ENCODE results near the gene NRXN2.

Gene NRXN2

DNA sequence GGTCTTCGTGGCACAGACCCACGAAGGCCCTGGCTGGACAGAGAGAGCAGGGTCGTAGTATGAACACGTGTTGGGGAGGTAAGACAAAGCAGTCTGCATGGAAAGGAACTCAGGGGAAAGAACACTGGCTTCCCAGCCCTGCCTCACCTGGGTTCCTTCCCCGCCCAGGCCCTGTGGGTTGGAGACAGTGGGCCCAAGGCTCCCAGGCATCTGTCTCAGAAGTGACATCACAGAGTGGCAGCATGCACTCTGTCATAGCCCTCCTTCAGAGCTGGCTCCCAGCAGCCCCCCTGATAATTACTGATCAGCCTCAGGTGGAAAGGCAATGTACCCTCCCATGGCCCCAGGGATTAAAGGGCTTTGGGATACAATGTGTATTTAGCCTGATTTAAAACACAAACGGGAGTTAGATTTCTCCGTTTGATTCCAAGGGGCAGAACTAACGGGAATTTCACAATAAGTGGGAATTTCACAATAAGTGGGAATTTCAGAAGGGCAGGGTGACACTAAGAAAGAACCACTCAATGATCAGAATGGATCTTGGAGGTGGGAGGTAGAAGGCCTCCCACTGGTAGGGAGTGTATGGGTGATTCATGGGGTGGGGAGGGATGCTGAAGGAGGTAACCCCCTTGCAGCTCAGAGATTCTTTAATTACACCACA lies 66.9 kb downstream of the NRXN2 start:
- H3K27me3 ChIP-seq (replicated peaks in 2 of 5; ENCODE audit: control insufficient read depth in 4 of 5, insufficient read depth in 5 of 5, low read length in 4 of 5), result no peaks in the 10 kb centered on the region
- POLR2A ChIA-PET, result no interaction called here
- H3K27ac ChIP-seq (ENCODE audit: insufficient read depth in 1 of 2, low read depth in 1 of 2, low read length in 2 of 2, poor library complexity in 1 of 2, severe bottlenecking in 2 of 2), result no peak overlapping the region
- no peak for DNase-seq
- no peaks in the 10 kb centered on the region for H3K9me3 ChIP-seq (ENCODE audit: control extremely low read depth in 1 of 5, control insufficient read depth in 4 of 5, insufficient read depth in 2 of 5, low read depth in 1 of 5, low read length in 4 of 5)
- CTCF ChIA-PET, result interaction anchor here (1.0 to 1.5 kb wide), 7 partner anchors 14 to 295 kb away, joined by 3 to 8 read pairs (median 3); partner anchors contain the start of gene RASGRP2
- peaks cover 0 to 67% (median 58%) of the 10 kb centered on the region in 4 experiments for H3K4me1 ChIP-seq (ENCODE audit: control extremely low read depth in 1 of 4, control insufficient read depth in 4 of 4, insufficient read depth in 4 of 4, low read length in 3 of 4)
- no peak overlapping the region for H3K4me3 ChIP-seq (ENCODE audit: control insufficient read depth in 1 of 7, extremely low read depth in 1 of 7, insufficient read depth in 4 of 7, low read depth in 2 of 7, low read length in 6 of 7)
- 97% methylated on average over 8 of the region's 8 CpGs for WGBS (ENCODE audit: insufficient coverage)
- no peaks in the 10 kb centered on the region for H3K36me3 ChIP-seq (ENCODE audit: control insufficient read depth in 4 of 4, insufficient read depth in 4 of 4, low read length in 3 of 4)

DNA sequence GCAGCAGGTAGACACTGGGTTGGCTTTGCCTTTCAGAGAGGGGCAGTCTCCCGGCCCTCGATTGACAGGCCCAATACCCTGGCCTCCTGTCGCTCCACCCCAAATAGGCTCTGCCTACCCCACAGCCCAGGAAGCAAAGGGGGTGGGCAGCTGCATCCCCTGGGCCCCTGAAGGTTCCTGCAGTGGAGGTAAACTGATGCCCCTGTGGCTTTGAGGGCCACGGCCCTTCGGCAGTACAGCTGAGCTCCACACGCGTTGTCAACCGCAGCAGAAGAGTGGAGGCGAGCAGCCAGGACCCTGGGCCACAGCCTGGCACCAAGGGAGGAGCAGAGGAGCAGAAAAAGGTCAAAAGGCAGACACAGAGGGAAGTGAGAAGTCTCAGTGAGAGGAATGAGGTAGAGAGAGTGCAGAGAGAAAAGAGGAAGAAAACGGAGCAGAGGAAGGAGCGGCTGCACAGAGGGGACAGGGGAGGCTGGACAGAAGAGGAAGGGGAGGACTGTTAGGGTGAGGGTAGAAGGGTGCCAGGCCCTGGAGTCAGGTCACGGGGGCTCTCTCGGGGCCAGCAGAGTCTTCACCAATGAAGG lies 67.9 kb downstream of the NRXN2 start:
- CTCF ChIA-PET, result interaction anchor here (0.6 to 1.5 kb wide), 11 partner anchors 34 to 290 kb away, joined by 3 to 8 read pairs (median 3); partner anchors contain the start of gene RASGRP2
- no peak overlapping the region for H3K27ac ChIP-seq (ENCODE audit: insufficient read depth in 1 of 2, low read depth in 1 of 2, low read length in 2 of 2, poor library complexity in 1 of 2, severe bottlenecking in 2 of 2)

DNA sequence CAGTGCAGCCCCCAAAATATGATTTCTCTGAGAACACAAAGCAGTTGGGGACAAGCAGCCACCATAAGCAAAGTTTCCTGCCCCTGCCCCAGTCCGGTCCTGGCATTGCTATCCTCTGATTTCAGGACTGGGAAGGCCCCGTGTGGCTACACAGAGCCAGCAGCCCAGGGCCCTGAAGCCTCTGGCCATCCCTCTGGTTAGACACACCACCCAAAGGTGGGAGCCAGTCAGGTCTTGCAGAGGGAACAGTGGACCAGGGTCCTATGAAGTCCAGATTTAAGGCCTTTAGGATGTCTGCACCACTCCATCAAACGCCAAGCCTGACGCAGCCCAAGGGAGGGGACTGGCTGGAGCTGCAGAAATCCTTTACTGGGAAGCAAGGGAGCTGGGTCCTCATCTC lies 68.6 kb downstream of the NRXN2 start:
- WGBS (ENCODE audit: insufficient coverage), result 97% methylated on average over 4 of the region's 4 CpGs
- no peaks in the 10 kb centered on the region for H3K9me3 ChIP-seq (ENCODE audit: control extremely low read depth in 1 of 5, control insufficient read depth in 4 of 5, insufficient read depth in 2 of 5, low read depth in 1 of 5, low read length in 4 of 5)
- no peaks in the 10 kb centered on the region for H3K36me3 ChIP-seq (ENCODE audit: control insufficient read depth in 4 of 4, insufficient read depth in 4 of 4, low read length in 3 of 4)
- H3K27me3 ChIP-seq (replicated peaks in 2 of 5; ENCODE audit: control insufficient read depth in 4 of 5, insufficient read depth in 5 of 5, low read length in 4 of 5), result no peaks in the 10 kb centered on the region
- peaks cover 0 to 64% (median 52%) of the 10 kb centered on the region in 4 experiments for H3K4me1 ChIP-seq (ENCODE audit: control extremely low read depth in 1 of 4, control insufficient read depth in 4 of 4, insufficient read depth in 4 of 4, low read length in 3 of 4)
- no peak overlapping the region for H3K4me3 ChIP-seq (ENCODE audit: control insufficient read depth in 1 of 7, extremely low read depth in 1 of 7, insufficient read depth in 4 of 7, low read depth in 2 of 7, low read length in 6 of 7)
- POLR2A ChIA-PET, result interaction anchor here (0.5 kb wide), 1 partner anchor 121 kb away, joined by 4 read pairs; no protein-coding TSS in a partner anchor
- CTCF ChIA-PET, result interaction anchor here (0.9 to 1.5 kb wide), 11 partner anchors 9 to 337 kb away, joined by 3 to 8 read pairs (median 3); partner anchors contain the start of genes PRDX5, RASGRP2 and TRMT112
- DNase-seq, result no peak
- H3K27ac ChIP-seq (ENCODE audit: insufficient read depth in 1 of 2, low read depth in 1 of 2, low read length in 2 of 2, poor library complexity in 1 of 2, severe bottlenecking in 2 of 2), result no peak overlapping the region

More for the DNA sequence above, 67.9 kb downstream of the NRXN2 start:
- Histone ChIP-seq H3K4me1 (ENCODE audit: control extremely low read depth in 1 of 4, control insufficient read depth in 4 of 4, insufficient read depth in 4 of 4, low read length in 3 of 4) (peaks cover 0 to 64% (median 53%) of the 10 kb centered on the region in 4 experiments), H3K36me3 (ENCODE audit: control insufficient read depth in 4 of 4, insufficient read depth in 4 of 4, low read length in 3 of 4) (no peaks in the 10 kb centered on the region), H3K4me3 (ENCODE audit: control insufficient read depth in 1 of 7, extremely low read depth in 1 of 7, insufficient read depth in 4 of 7, low read depth in 2 of 7, low read length in 6 of 7) (peak overlapping the region in 1 of 7 experiments; percentile 23), H3K27me3 (replicated peaks in 2 of 5; ENCODE audit: control insufficient read depth in 4 of 5, insufficient read depth in 5 of 5, low read length in 4 of 5) (no peaks in the 10 kb centered on the region), H3K9me3 (ENCODE audit: control extremely low read depth in 1 of 5, control insufficient read depth in 4 of 5, insufficient read depth in 2 of 5, low read depth in 1 of 5, low read length in 4 of 5) (no peaks in the 10 kb centered on the region)
- peak in 2 of 3 donors; percentile 63 to 69 for DNase-seq
- 7% methylated on average over 11 of the region's 13 CpGs for WGBS (ENCODE audit: insufficient coverage)
- POLR2A ChIA-PET, result interaction anchor here (0.5 kb wide), 1 partner anchor 120 kb away, joined by 4 read pairs; no protein-coding TSS in a partner anchor

DNA sequence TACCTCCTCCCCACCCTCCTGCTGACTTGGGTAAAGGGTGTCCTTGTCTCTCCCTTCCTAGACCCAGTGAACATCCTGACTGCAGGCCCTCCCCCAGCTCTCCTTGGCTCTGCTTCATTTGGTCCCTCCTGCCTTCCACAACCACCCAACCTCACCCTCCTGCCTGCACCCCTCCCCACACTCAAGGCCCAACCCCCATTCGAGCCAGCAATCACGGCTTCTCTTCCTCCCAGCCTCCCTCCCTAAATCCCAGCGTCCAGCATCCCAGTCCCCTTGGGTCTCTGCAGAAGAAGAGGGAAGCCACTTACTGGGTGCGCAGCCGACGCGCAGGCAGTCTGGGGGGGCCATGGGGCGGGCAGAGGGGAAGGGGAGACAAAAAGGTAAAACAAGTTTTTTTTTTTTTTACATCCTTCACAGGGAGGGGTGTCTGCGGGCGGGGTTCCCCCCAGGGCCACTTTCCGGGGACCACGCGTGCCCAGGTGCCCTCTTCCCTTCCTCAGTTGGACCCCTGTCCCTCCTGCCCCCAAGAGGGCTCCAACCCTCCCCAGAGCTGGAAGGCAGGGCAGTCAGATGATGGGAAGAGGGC lies 69.5 kb downstream of the NRXN2 start:
- Histone ChIP-seq H3K27me3 (replicated peaks in 2 of 5; ENCODE audit: control insufficient read depth in 4 of 5, insufficient read depth in 5 of 5, low read length in 4 of 5) (no peaks in the 10 kb centered on the region), H3K27ac (ENCODE audit: insufficient read depth in 1 of 2, low read depth in 1 of 2, low read length in 2 of 2, poor library complexity in 1 of 2, severe bottlenecking in 2 of 2) (no peak overlapping the region), H3K9me3 (ENCODE audit: control extremely low read depth in 1 of 5, control insufficient read depth in 4 of 5, insufficient read depth in 2 of 5, low read depth in 1 of 5, low read length in 4 of 5) (no peaks in the 10 kb centered on the region), H3K4me3 (ENCODE audit: control insufficient read depth in 1 of 7, extremely low read depth in 1 of 7, insufficient read depth in 4 of 7, low read depth in 2 of 7, low read length in 6 of 7) (no peak overlapping the region), H3K4me1 (ENCODE audit: control extremely low read depth in 1 of 4, control insufficient read depth in 4 of 4, insufficient read depth in 4 of 4, low read length in 3 of 4) (peaks cover 0 to 62% (median 52%) of the 10 kb centered on the region in 4 experiments), H3K36me3 (ENCODE audit: control insufficient read depth in 4 of 4, insufficient read depth in 4 of 4, low read length in 3 of 4) (no peaks in the 10 kb centered on the region)
- ChIA-PET POLR2A (interaction anchor here (1.5 kb wide), 1 partner anchor 90 kb away, joined by 4 read pairs; no protein-coding TSS in a partner anchor), CTCF (interaction anchor here (0.6 to 9.7 kb wide), 15 partner anchors 9 to 382 kb away, joined by 3 to 146 read pairs (median 8); partner anchors contain the start of genes PRDX5 and TRMT112)
- no peak for DNase-seq
- 96% methylated on average over 5 of the region's 13 CpGs for WGBS (ENCODE audit: insufficient coverage)

DNA sequence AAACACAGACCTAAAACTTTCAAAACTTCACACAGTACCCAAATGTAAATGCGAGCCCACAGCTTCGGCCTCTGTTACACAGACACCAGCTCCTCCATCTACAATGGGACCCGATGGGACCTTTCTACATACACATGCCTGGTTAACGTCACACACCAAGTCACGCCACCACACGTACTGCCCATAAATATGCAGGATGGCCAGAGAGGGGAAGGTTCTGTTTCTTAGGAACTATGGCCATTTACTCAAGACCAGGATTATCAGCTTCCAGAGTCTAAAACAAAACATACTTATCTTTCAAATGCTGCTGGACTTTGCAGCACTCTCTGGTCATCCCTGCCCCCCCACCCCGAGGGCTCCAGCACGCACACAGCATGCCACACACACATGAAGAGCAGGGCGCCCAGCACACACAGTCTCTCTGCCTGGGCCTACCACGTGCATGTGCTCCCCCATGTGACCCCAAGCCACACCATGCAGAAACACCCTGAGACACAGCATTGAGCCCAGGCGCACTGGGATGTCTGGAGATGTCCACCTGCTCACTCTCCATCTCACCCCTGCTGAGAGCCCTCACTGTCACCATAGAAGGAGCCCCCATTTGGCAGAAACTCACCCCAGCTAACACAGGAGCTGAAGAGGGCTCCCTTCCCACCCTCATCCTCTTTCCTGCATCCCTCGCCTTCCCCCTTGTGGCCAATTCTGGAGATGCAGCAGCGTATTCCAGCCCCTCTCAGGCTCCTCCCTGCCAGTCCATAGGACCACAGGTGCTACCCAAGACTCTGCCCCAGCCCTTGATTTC lies 70.2 kb downstream of the NRXN2 start:
- 63% methylated on average over 13 of the region's 13 CpGs for WGBS (ENCODE audit: insufficient coverage)
- CTCF ChIA-PET, result interaction anchor here (0.6 to 9.7 kb wide), 29 partner anchors 10 to 381 kb away, joined by 3 to 146 read pairs (median 3); no protein-coding TSS in a partner anchor
- POLR2A ChIA-PET, result interaction anchor here (1.5 kb wide), 1 partner anchor 91 kb away, joined by 4 read pairs; no protein-coding TSS in a partner anchor
- Histone ChIP-seq H3K36me3 (ENCODE audit: control insufficient read depth in 4 of 4, insufficient read depth in 4 of 4, low read length in 3 of 4) (no peaks in the 10 kb centered on the region), H3K9me3 (ENCODE audit: control extremely low read depth in 1 of 5, control insufficient read depth in 4 of 5, insufficient read depth in 2 of 5, low read depth in 1 of 5, low read length in 4 of 5) (no peaks in the 10 kb centered on the region), H3K4me1 (ENCODE audit: control extremely low read depth in 1 of 4, control insufficient read depth in 4 of 4, insufficient read depth in 4 of 4, low read length in 3 of 4) (peaks cover 0 to 55% (median 45%) of the 10 kb centered on the region in 4 experiments), H3K27me3 (replicated peaks in 2 of 5; ENCODE audit: control insufficient read depth in 4 of 5, insufficient read depth in 5 of 5, low read length in 4 of 5) (no peaks in the 10 kb centered on the region), H3K4me3 (ENCODE audit: control insufficient read depth in 1 of 7, extremely low read depth in 1 of 7, insufficient read depth in 4 of 7, low read depth in 2 of 7, low read length in 6 of 7) (no peak overlapping the region), H3K27ac (ENCODE audit: insufficient read depth in 1 of 2, low read depth in 1 of 2, low read length in 2 of 2, poor library complexity in 1 of 2, severe bottlenecking in 2 of 2) (no peak overlapping the region)
- DNase-seq, result peak; percentile 71 to 77 (median 76)

DNA sequence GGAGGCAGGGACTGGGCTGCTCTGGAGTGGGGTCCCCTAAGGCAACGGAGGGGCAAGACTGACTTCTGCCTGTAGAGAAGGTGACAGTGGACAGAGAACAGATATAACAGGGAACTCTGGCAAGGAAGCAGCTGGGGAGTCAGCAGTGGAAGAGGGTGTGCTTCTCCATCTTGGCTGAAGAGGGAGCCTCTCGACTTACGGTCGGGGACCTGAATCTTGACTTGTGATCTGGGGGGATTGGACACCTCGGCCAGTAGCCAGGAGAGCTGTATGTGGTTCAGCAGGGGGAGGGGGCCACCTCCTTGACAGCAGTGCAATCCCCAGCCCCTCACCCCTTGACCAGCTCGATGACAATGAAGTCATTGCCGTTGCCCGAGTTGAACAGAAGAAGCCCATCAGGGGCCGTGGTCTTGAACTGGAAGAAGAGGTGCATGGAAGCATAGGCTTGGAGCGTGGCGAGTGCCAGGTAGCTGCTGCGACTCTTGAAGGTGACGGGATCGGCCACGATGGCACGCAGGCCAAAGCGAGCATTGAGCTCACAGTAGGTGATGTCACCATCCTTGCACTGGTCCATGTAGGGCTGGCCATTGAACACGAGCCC lies 72.0 kb downstream of the NRXN2 start:
- H3K27ac ChIP-seq (ENCODE audit: insufficient read depth in 1 of 2, low read depth in 1 of 2, low read length in 2 of 2, poor library complexity in 1 of 2, severe bottlenecking in 2 of 2), result no peak overlapping the region
- DNase-seq, result peak; percentile 42 to 60 (median 54)
- H3K4me1 ChIP-seq (ENCODE audit: control extremely low read depth in 1 of 4, control insufficient read depth in 4 of 4, insufficient read depth in 4 of 4, low read length in 3 of 4), result peaks cover 0 to 37% (median 30%) of the 10 kb centered on the region in 4 experiments
- no peaks in the 10 kb centered on the region for H3K9me3 ChIP-seq (ENCODE audit: control extremely low read depth in 1 of 5, control insufficient read depth in 4 of 5, insufficient read depth in 2 of 5, low read depth in 1 of 5, low read length in 4 of 5)
- ChIA-PET POLR2A (interaction anchor here (0.6 to 1.1 kb wide), 4 partner anchors 26 to 93 kb away, joined by 3 to 6 read pairs (median 4); partner anchors contain the start of gene RASGRP2), CTCF (interaction anchor here (0.6 to 9.7 kb wide), 41 partner anchors 8 to 296 kb away, joined by 3 to 146 read pairs (median 4); no protein-coding TSS in a partner anchor)
- WGBS (ENCODE audit: insufficient coverage), result 71% methylated on average over 17 of the region's 18 CpGs
- H3K27me3 ChIP-seq (replicated peaks in 2 of 5; ENCODE audit: control insufficient read depth in 4 of 5, insufficient read depth in 5 of 5, low read length in 4 of 5), result no peaks in the 10 kb centered on the region
- H3K36me3 ChIP-seq (ENCODE audit: control insufficient read depth in 4 of 4, insufficient read depth in 4 of 4, low read length in 3 of 4), result no peaks in the 10 kb centered on the region
- no peak overlapping the region for H3K4me3 ChIP-seq (ENCODE audit: control insufficient read depth in 1 of 7, extremely low read depth in 1 of 7, insufficient read depth in 4 of 7, low read depth in 2 of 7, low read length in 6 of 7)
